SKM-1 (cell line): ENCODE data around the gene PRDX4.
A peak's percentile ranks its signal among the peaks of the same experiment; 100 is the strongest.
"Not testable (repeated sequence)": the region's sequence is repeated elsewhere in the genome, so short reads cannot be mapped to it uniquely, and the experiment has no call there.

ENCODE experiments used
- DNase-seq: peaks from one replicate; lab custom pipeline; 2025; ENCODE audit not compliant: unreplicated experiment; lab: John Stamatoyannopoulos, UW

The PRDX4 gene

GRCh38 chrX:23667239-23668177, at the start of gene PRDX4:
Gene PRDX4 (plus strand): TSS chrX:23667493. CDS start chrX:23667571, 78 bp downstream.
- peak; percentile 26 for DNase-seq

- no peak for DNase-seq
Measured at GRCh38 chrX:23621621-23622265, 45.5 kb upstream of the PRDX4 start.

DNA sequence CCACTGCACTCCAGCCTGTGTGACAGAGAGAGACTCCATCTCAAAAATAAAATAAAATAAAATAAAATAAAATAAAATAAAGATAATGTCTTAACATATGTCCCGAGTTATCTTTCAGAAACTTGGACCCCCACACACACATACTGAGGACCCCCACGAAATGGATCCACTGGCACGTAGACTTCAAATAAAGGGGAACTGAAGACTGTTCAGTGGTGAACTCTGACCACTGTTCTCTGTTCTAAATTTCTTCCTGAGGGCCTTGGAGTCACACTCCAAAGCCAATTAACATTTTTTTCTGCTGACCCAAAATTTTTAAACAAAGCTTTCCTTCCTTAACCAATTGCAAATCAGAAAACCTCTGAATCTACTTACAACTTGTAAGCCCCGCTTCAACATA, 43.5 kb upstream of the PRDX4 start:
- DNase-seq: no peak

GRCh38 chrX:23626651-23627050, 40.6 kb upstream of the PRDX4 start:
- no peak for DNase-seq

DNA sequence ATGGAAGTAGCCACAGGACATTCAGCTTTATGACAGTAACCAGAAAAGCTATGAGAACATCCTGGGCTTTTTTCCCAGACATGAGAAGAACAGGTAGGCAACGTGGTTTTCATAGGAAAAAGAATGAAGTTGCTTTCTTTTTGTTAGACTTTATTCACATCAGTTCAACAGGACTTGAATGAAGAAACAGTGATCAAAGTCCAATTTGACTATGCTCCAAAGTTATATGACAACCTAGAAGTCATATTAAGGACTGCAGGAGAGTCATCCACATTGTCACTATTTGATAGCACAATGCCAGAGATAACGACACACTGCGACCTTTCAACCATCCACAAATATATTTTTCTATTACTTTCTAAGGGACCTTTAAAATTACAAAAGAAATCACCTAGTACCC, 39.2 kb upstream of the PRDX4 start:
- DNase-seq: no peak

DNA sequence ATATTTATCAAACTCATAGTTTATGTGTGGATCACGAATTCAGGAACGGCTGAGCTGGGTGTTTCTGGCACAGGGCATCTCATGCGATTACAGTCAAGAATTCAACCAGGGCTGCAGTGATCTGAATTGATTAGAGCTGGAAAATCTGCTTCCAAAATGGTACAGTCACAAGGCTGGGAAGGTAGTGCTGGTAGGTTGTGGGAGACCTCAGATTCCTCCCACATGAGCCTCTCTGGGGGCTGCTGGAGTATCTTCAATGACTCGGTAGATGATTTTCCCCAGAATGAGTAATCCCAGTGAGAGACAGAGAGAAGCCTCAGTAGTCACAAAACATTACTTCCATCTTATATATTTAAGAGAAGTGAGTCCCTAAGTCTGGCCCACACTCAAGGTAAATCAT, 36.2 kb upstream of the PRDX4 start:
- DNase-seq: no peak

DNA sequence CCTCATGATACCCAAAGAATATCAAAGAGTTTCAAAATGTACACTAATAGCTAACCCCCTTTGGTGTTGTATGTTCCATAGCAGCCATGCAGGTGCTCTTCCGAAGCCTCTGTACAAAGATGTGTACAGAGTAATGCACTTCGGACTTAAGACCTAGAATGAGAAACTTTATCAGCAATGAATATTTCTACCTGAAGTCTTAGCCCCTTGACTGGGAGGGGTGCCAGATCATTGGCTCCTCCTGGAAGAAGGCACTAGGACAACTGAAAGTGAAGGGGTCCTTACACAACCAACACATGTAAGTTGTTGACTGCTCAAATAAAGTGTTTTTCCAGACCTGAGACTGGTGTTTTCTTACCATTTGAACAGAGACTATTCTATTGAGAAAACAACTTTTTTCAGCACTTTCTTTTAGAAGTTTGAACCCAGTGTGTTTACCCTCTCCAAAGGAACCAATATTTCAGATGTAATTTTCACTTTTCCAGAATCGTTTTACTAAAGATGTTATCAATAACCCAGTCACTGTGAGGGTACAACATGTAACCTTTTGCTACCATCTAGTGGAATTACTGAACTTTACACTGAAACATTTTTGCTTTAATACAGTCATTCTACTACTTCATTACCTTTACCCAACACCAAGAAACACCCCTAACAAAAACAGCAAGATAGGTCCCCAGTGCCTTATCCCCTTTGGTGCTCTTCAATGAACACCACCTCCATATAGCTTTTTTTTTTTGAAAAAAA, 33.3 kb upstream of the PRDX4 start:
- DNase-seq: no peak

DNA sequence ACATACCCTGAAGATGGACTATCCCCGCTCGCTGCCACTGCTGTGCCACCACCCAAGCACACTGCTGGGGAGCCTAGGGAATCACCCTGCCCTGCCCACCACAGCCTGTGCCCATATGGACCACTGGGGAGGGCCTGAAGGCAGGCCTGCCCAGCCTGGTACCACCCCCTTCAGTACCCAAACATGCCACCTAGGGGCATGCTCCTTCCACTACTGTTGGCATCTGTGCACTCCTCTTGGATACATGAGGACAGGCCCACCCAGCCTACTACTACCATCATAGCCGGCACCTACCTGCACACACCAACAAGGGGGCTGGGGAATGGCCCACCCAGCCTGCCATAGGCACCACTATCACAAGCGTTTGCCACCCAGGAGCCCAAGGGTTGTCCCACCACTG, 30.1 kb upstream of the PRDX4 start:
- DNase-seq: no peak

DNA sequence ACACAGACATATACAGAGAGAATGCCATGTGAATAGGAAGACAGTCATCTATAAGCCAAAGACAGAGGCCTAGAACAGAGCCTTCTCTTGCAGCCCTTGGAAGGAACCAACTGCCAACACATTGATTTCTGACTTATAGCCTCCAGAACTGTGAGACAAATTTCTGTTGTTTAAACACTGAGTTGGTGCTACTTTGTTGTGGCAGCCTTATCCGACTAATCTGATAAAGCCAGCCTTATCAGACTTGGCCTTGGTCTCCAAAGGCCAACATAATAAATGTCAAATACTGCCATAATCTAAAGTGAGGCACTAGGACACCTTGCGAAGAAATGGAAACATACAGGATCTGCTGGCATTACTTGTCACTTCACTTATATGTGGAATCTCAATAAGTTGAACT, 24.3 kb upstream of the PRDX4 start:
- DNase-seq: no peak

DNA sequence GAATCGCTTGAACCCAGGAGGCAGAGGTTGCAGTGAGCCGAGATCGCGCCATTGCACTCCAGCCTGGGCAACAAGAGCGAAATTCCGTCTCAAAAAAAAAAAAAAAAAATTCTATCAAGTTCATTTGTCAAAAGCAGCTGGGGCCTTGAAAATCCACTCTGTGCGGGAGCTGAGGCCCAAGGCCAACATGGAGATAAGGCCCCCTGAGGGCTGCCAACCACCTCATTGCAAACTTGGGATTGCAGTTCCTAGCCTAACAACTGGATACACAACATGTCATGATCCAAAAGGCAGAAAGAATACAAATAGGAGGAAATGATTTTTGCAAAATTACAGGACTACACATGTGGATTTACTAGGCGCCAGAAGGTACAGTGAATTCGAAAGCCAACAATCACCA, 22.5 kb upstream of the PRDX4 start:
- DNase-seq: no peak

DNA sequence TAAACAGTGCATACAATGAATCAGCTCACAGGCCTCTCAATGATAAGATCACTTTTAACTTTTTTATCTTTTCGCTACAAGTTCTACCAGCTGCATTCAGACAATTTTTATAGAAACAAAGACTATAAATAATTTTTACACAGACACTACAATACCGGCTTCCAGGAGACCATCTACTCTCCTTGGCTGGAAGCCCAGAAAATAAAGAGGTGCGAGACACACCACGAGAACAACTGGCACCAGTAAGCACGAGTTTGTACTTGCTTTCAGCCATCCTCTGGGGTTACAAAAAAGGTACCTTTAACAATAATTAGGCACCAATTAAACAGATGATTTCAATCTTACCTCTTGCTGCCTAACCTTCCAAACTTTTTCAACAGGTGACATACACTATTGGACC, 11.2 kb upstream of the PRDX4 start:
- no peak for DNase-seq

DNA sequence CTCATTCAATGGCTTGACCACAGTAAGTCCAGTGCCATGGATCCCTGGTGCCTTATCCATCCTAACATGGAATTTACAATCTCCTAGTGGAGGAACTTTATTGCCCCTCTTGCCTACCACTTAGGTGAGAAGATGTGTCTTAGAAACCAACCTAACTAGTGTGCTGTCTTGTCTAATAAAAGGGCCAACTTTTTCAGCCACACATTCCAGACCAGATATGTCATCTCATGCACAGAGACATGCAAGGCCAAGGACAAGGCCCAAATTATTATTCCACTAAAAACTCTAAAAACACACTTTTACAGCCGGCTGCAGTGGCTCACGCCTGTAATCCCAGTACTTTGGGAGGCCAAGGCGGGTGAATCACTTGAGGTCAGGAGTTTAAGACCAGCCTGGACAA, 10.6 kb upstream of the PRDX4 start:
- DNase-seq: no peak

- DNase-seq: no peak
Measured at GRCh38 chrX:23659339-23659738, 8.0 kb upstream of the PRDX4 start.

DNA sequence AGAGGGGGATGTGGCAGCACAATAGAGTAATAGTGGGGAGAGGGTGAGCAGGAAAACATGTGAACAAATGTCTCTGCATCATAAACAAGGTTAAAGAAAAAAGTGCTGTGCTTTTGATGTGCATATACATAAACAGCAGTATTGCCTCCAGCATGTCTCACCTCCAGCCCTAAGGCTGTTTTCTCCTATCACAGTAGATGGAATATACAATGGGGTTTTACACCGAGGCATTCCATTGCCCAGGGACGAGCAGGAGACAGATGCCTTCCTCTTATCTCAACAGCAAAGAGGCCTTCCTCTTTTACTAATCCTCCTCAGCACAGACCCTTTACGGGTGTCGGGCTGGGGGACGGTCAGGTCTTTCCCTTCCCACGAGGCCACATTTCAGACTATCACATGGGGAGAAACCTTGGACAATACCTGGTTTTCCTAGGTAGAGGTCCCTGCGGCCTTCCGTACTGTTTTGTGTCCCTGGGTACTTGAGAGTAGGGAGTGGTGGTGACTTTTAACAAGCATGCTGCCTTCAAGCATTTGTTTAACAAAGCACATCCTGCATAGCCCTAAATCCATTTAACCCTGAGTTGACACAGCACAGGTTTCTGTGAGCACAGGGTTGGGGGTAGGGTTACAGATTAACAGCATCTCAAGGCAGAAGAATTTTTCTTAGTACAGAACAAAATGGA, 7.1 kb upstream of the PRDX4 start:
- not testable (repeated sequence) for DNase-seq

DNA sequence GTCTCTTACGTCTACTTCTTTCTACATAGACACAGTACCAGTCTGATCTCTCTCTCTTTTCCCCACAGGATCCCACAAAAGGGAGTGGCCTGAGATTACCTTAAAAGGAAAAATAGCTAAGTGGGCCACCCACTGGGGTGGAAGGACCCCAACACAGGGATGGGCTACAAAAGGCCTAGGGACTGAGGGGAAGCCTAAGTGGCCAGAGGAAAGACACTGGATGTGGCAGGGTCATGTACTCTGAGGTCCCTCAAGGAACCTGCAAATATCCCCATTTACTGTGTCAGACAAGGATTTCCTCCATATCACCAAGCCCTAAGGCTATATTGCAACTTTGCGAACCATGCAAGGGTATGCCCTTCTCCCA, 6.5 kb upstream of the PRDX4 start:
- no peak for DNase-seq

GRCh38 chrX:23661671-23662070, 5.6 kb upstream of the PRDX4 start:
- no peak for DNase-seq

- DNase-seq: no peak
Measured at GRCh38 chrX:23662187-23662586, 5.1 kb upstream of the PRDX4 start.

DNA sequence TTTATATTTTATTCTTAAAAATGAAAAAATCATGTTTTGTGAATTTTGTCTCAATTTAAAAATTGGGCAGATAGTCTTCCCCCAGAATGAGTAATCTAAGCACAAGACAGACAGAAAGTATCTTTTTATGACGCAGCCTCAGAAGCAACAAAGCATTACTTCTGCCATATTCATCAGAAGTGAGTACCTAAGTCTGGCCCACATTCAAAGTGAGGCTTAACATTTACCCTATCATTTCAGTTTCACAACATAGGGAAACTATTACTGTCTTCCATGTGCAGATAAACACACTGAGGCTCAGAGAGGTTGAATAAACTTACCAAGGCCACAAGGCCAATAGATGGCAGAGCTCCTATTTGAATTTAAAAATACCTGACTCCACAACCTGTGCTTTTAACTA, 4.4 kb upstream of the PRDX4 start:
- no peak for DNase-seq

DNA sequence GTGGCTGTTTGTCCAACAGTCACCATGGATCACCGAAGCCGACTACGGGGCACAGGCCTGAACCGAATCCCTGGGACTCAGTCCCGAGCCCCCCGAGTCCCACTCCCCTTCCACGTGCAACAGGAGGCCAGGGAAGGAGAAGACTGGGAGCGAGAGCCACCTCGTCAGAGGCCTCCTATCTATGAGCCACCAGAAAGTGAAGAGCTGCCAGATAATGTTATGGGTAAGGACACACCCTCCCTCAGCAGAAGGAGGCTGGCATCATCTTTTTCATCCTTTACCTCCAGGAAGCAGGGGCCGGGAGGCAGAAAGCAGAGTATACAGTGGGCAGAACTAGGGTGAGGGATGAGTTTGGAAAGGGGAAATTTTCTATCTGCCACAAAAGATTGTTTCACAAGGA, 2.8 kb upstream of the PRDX4 start:
- no peak for DNase-seq

DNA sequence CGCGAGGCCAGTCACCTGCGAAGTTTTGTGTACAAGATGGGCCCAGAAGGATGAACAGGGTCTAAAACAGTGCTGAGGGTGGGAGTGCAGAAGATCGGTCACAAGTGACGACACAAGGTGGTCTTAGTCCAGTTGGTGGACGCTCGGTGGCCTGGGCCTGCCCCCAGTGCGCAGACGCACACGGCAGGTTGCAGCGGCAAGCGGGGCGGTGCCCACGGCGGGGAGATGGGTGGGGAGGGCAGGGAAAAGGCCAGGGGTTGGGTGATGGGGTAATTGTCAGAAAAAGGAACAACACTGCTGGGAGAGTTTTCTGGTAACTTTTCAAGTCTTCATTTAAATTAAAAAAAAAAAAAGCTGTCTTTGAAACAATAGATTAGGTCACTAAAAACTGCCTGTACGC, 1.0 kb upstream of the PRDX4 start:
- DNase-seq: no peak

DNA sequence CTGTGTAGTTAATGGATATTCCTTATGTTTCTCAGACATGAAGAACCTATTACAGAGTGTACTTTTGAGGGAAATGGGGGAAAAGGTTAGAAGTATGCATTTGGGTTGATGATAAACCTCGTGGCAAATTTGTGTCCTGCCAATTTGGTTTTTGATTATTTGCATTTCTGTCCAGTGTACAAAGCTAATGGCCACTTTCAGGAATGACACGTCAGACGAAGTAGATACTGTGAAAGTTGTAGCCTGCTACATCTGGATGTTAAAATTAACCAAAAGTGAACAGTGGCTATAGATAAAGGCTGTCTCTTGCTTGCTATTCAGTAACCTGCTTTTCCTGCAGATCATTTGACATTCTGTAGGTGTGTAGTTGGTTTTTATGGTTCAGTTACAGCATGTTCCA, 1.0 kb downstream of the PRDX4 start:
- DNase-seq: no peak
